ENCODE measurements around the gene GRK4. TPM values are rescaled to one million over a fixed set of nuclear protein-coding genes. Genes with fewer than 3 reads are reported as not detected.

GRK4 gene
- total and polyA plus RNA-seq, 10 of the 15 experiments (the other 5 are each of a cell fraction or from before 2014, with no cell fraction given), result 1.1 to 4.0 (median 2.5) TPM

- TF ChIP-seq IKZF2 (IDR thresholded peaks at IDR 0.05) (no peak), POLR2A (IDR thresholded peaks at IDR 0.05; ENCODE audit: low read depth, low read length) (peak; percentile 90), GABPA (IDR thresholded peaks at IDR 0.05; ENCODE audit: low read depth) (no peak), SIN3A (IDR thresholded peaks at IDR 0.05; ENCODE audit: low read depth, low read length) (peak; percentile 48; the same call in 1 of the 2 replicates), YY1 (IDR thresholded peaks at IDR 0.05; ENCODE audit: low read depth, low read length) (peak; percentile 48; the same call in 1 of the 2 replicates), POLR2AphosphoS5 (IDR thresholded peaks at IDR 0.05; ENCODE audit: low read length) (peak; percentile 91), CHD2 (IDR thresholded peaks at IDR 0.05; ENCODE audit: borderline replicate concordance, low read depth, low read length) (peak; percentile 56), ZNF207 (IDR thresholded peaks at IDR 0.05; ENCODE audit: borderline replicate concordance) (0 out of 2 replicates have a peak, but pooled peaks have one; percentile 32), EP300 (IDR thresholded peaks at IDR 0.05; ENCODE audit: borderline replicate concordance in 1 of 2, control insufficient read depth in 1 of 2, low read depth in 2 of 2, low read length in 2 of 2) (no peak), ZBTB11 (CRISPR knock-in tag; IDR thresholded peaks at IDR 0.05) (no peak), ASH2L (IDR thresholded peaks at IDR 0.05; ENCODE audit: borderline replicate concordance, low read depth) (no peak), TAF1 (IDR thresholded peaks at IDR 0.05; ENCODE audit: borderline replicate concordance, low read depth, low read length) (peak; percentile 83; the same call in 1 of the 2 replicates), REST (IDR thresholded peaks at IDR 0.05; ENCODE audit: low read depth, low read length) (0 out of 2 replicates have a peak, but pooled peaks have one; percentile 1), POU2F2 (IDR thresholded peaks at IDR 0.05; ENCODE audit: borderline replicate concordance, low read depth, low read length) (peak; percentile 51; the same call in 1 of the 3 replicates), BACH1 (IDR thresholded peaks at IDR 0.05; ENCODE audit: borderline replicate concordance) (0 out of 2 replicates have a peak, but pooled peaks have one; percentile 16), BCL11A (IDR thresholded peaks at IDR 0.05; ENCODE audit: low read depth, low read length) (peak; percentile 2; the same call in 1 of the 2 replicates)
- TF ChIP-seq, protein P1, sequence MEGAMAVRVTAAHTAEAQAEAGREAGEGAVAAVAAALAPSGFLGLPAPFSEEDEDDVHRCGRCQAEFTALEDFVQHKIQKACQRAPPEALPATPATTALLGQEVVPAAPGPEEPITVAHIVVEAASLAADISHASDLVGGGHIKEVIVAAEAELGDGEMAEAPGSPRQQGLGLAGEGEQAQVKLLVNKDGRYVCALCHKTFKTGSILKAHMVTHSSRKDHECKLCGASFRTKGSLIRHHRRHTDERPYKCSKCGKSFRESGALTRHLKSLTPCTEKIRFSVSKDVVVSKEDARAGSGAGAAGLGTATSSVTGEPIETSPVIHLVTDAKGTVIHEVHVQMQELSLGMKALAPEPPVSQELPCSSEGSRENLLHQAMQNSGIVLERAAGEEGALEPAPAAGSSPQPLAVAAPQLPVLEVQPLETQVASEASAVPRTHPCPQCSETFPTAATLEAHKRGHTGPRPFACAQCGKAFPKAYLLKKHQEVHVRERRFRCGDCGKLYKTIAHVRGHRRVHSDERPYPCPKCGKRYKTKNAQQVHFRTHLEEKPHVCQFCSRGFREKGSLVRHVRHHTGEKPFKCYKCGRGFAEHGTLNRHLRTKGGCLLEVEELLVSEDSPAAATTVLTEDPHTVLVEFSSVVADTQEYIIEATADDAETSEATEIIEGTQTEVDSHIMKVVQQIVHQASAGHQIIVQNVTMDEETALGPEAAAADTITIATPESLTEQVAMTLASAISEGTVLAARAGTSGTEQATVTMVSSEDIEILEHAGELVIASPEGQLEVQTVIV (IDR thresholded peaks at IDR 0.05; ENCODE audit: borderline replicate concordance, partially characterized antibody), result no peak
- TF ChIP-seq, protein P2, sequence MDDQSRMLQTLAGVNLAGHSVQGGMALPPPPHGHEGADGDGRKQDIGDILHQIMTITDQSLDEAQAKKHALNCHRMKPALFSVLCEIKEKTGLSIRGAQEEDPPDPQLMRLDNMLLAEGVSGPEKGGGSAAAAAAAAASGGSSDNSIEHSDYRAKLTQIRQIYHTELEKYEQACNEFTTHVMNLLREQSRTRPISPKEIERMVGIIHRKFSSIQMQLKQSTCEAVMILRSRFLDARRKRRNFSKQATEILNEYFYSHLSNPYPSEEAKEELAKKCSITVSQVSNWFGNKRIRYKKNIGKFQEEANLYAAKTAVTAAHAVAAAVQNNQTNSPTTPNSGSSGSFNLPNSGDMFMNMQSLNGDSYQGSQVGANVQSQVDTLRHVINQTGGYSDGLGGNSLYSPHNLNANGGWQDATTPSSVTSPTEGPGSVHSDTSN (IDR thresholded peaks at IDR 0.05; ENCODE audit: insufficient replicate concordance, low read depth, low read length), result no peak
These were observed 111.7 kb downstream of the GRK4 start (continued) for GRCh38 chr4:3074846-3075651.
